Measurements from ENCODE around the gene TM6SF1.

Gene TM6SF1

GRCh38 chr15:83114856-83115255 lies 7.4 kb downstream of the TM6SF1 start:
- Histone ChIP-seq H3K79me2 (ENCODE audit: low read length) (no peaks in the 10 kb centered on the region), H3K9ac (ENCODE audit: low read length) (no peak overlapping the region), H3K4me3 (ENCODE audit: low read length) (no peak overlapping the region), H3K27me3 (ENCODE audit: low read depth, low read length) (no peaks in the 10 kb centered on the region), H3K36me3 (replicated peaks; ENCODE audit: low read depth, low read length) (peaks cover 11% of the 10 kb centered on the region), H3K4me2 (ENCODE audit: low read length) (no peak overlapping the region), H3K4me1 (ENCODE audit: low read length) (peaks cover 16% of the 10 kb centered on the region), H3K27ac (ENCODE audit: low read length) (no peak overlapping the region), H4K20me1 (ENCODE audit: insufficient read depth, low read length) (no peaks in the 10 kb centered on the region), H3K9me3 (ENCODE audit: insufficient read depth, low read length) (no peaks in the 10 kb centered on the region), H2AFZ (ENCODE audit: low read depth, low read length) (no peak overlapping the region)
- TF ChIP-seq EZH2phosphoT487 (IDR thresholded peaks at IDR 0.05; ENCODE audit: low read depth): no peak
- TF ChIP-seq, protein P1, sequence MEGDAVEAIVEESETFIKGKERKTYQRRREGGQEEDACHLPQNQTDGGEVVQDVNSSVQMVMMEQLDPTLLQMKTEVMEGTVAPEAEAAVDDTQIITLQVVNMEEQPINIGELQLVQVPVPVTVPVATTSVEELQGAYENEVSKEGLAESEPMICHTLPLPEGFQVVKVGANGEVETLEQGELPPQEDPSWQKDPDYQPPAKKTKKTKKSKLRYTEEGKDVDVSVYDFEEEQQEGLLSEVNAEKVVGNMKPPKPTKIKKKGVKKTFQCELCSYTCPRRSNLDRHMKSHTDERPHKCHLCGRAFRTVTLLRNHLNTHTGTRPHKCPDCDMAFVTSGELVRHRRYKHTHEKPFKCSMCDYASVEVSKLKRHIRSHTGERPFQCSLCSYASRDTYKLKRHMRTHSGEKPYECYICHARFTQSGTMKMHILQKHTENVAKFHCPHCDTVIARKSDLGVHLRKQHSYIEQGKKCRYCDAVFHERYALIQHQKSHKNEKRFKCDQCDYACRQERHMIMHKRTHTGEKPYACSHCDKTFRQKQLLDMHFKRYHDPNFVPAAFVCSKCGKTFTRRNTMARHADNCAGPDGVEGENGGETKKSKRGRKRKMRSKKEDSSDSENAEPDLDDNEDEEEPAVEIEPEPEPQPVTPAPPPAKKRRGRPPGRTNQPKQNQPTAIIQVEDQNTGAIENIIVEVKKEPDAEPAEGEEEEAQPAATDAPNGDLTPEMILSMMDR (IDR thresholded peaks at IDR 0.05; ENCODE audit: low read depth, low read length): no peak

- Histone ChIP-seq H3K79me2 (ENCODE audit: low read length) (no peaks in the 10 kb centered on the region), H4K20me1 (ENCODE audit: insufficient read depth, low read length) (no peaks in the 10 kb centered on the region), H3K4me2 (ENCODE audit: low read length) (peak overlapping the region; percentile 61), H3K4me1 (ENCODE audit: low read length) (peaks cover 16% of the 10 kb centered on the region), H3K9ac (ENCODE audit: low read length) (no peak overlapping the region), H3K27me3 (ENCODE audit: low read depth, low read length) (no peaks in the 10 kb centered on the region), H3K36me3 (replicated peaks; ENCODE audit: low read depth, low read length) (peaks cover 11% of the 10 kb centered on the region), H3K9me3 (ENCODE audit: insufficient read depth, low read length) (no peaks in the 10 kb centered on the region), H2AFZ (ENCODE audit: low read depth, low read length) (no peak overlapping the region), H3K27ac (ENCODE audit: low read length) (peak overlapping the region; percentile 33), H3K4me3 (ENCODE audit: low read length) (peak overlapping the region; percentile 20)
- TF ChIP-seq, protein P1 (IDR thresholded peaks at IDR 0.05; ENCODE audit: low read depth, low read length): no peak
- no peak for TF ChIP-seq EZH2phosphoT487 (IDR thresholded peaks at IDR 0.05; ENCODE audit: low read depth)
These were observed 8.0 kb downstream of the TM6SF1 start for GRCh38 chr15:83115410-83115809.

DNA sequence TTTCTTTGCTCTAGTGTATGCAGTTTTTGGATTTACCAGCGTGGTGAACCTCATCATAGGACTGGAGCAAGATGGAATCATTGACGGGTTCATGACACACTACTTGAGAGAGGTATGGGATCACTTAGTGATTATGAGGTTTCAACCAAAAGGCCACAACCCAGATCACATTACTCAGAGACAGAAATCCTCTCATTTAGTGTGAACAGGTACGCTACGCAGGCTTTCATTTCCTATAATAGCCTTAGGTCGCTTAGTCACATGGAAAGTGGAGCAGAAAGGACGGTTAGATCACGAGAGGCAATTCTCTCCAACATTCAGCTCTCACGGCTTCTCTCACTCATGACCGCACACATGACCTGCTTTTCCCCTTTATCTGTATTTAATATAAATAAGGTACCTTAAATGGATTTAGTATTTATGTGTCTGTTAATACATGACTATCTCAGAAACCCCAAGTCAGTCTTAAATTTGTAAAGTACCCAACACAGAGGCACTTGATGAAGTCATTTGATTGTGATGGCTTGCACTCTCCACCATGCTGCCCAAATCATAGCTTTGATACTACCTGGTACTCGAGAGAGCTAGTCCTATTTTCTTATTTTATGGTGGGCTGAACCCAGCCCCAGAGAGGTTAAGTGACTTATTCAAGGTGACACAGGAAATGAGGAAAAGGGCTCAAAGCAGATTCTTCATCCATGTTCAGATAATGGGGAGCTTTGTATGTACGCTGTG lies 8.6 kb downstream of the TM6SF1 start:
- Histone ChIP-seq H4K20me1 (ENCODE audit: insufficient read depth, low read length) (no peaks in the 10 kb centered on the region), H3K27ac (ENCODE audit: low read length) (peak overlapping the region; percentile 33)

DNA sequence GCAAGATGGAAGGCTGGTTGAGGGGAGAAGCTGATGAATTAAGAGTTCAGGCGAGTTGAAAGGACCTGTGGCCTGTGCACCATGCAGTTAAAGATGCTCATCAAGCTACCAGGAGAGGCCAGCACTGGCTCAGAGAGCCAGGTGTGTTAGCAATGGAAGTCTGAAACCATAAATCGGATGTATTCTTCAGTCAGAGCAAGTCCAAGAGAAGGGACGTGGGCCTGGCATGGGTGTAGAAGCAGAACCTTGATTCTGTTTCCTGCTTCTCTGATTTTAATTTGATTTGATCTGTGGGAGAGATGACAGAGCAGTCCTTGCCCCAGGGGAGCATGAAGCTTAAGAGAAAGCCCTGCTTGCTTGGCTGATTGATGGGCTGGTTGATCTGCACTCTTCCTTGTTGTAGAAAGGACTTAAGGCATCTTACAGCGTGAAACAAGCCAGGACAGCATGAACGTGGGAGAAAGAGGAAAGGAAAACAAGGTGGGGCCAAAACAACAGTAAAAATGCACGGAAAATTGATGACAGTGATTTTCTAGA lies 10.9 kb downstream of the TM6SF1 start:
- H3K4me2 ChIP-seq (ENCODE audit: low read length): no peak overlapping the region
- TF ChIP-seq, protein P1 (IDR thresholded peaks at IDR 0.05; ENCODE audit: low read depth, low read length): no peak
- TF ChIP-seq EZH2phosphoT487 (IDR thresholded peaks at IDR 0.05; ENCODE audit: low read depth): no peak
- no peaks in the 10 kb centered on the region for H3K9me3 ChIP-seq (ENCODE audit: insufficient read depth, low read length)
- H2AFZ ChIP-seq (ENCODE audit: low read depth, low read length): no peak overlapping the region
- H4K20me1 ChIP-seq (ENCODE audit: insufficient read depth, low read length): no peaks in the 10 kb centered on the region
- H3K4me3 ChIP-seq (ENCODE audit: low read length): no peak overlapping the region
- peaks cover 16% of the 10 kb centered on the region for H3K4me1 ChIP-seq (ENCODE audit: low read length)
- H3K27me3 ChIP-seq (ENCODE audit: low read depth, low read length): no peaks in the 10 kb centered on the region
- no peak overlapping the region for H3K27ac ChIP-seq (ENCODE audit: low read length)
- peaks cover 11% of the 10 kb centered on the region for H3K36me3 ChIP-seq (replicated peaks; ENCODE audit: low read depth, low read length)
- H3K9ac ChIP-seq (ENCODE audit: low read length): no peak overlapping the region
- no peaks in the 10 kb centered on the region for H3K79me2 ChIP-seq (ENCODE audit: low read length)

More for the DNA sequence above, 8.6 kb downstream of the TM6SF1 start:
- Histone ChIP-seq H3K9ac (ENCODE audit: low read length) (no peak overlapping the region), H3K27me3 (ENCODE audit: low read depth, low read length) (no peaks in the 10 kb centered on the region), H3K4me2 (ENCODE audit: low read length) (peak overlapping the region; percentile 61), H2AFZ (ENCODE audit: low read depth, low read length) (no peak overlapping the region), H3K79me2 (ENCODE audit: low read length) (no peaks in the 10 kb centered on the region), H3K4me1 (ENCODE audit: low read length) (peaks cover 16% of the 10 kb centered on the region), H3K4me3 (ENCODE audit: low read length) (peak overlapping the region; percentile 20), H3K9me3 (ENCODE audit: insufficient read depth, low read length) (no peaks in the 10 kb centered on the region), H3K36me3 (replicated peaks; ENCODE audit: low read depth, low read length) (peaks cover 11% of the 10 kb centered on the region)
- TF ChIP-seq, protein P1 (IDR thresholded peaks at IDR 0.05; ENCODE audit: low read depth, low read length): no peak
- TF ChIP-seq EZH2phosphoT487 (IDR thresholded peaks at IDR 0.05; ENCODE audit: low read depth): no peak

Measured in OCI-LY3 (cell line).